ENCODE data around the gene OR10S1. TPM values are rescaled to one million over a fixed set of nuclear protein-coding genes. Genes with fewer than 3 reads are reported as not detected.
"Not testable (repeated sequence)": the region's sequence is repeated elsewhere in the genome, so short reads cannot be mapped to it uniquely, and the experiment has no call there.

The OR10S1 gene
- total RNA-seq = not detected

- no peaks in the 10 kb centered on the region for H3K36me3 ChIP-seq
- H3K4me1 ChIP-seq = no peaks in the 10 kb centered on the region
- TF ChIP-seq CTCF (IDR thresholded peaks at IDR 0.05) (no peak), EP300 (IDR thresholded peaks at IDR 0.05) (no peak), POLR2A (IDR thresholded peaks at IDR 0.05) (no peak)
- no peaks in the 10 kb centered on the region for H3K27me3 ChIP-seq
- no peak for DNase-seq (ENCODE audit: low spot score in 2 of 2)
- peaks cover 0 to 5% (median 0%) of the 10 kb centered on the region in 4 donors for H3K9me3 ChIP-seq
- H3K27ac ChIP-seq = no peak within 1 kb of the TSS
- no peak within 1 kb of the TSS for H3K4me3 ChIP-seq
Observed at GRCh38 chr11:123977731-123978347, at the start of gene OR10S1. OR10S1 (minus strand) TSS chr11:123977781; CDS start chr11:123977664, 117 bp downstream.

GRCh38 chr11:124026498-124026897, 48.9 kb upstream of the OR10S1 start, which contains the start of gene OR10G8:
OR10G8 (plus strand) TSS chr11:124026798; CDS start chr11:124029623, 2,825 bp downstream.
- 39 to 83% methylated on average over 2 of the region's 2 CpGs for WGBS, 2 donors
- H3K4me3 ChIP-seq = no peak within 1 kb of the TSS
- no peak for DNase-seq (ENCODE audit: low spot score in 2 of 2)
- H3K27me3 ChIP-seq = no peaks in the 10 kb centered on the region
- H3K4me1 ChIP-seq = no peaks in the 10 kb centered on the region
- no peak within 1 kb of the TSS for H3K27ac ChIP-seq
- TF ChIP-seq CTCF (IDR thresholded peaks at IDR 0.05) (no peak), EP300 (IDR thresholded peaks at IDR 0.05) (no peak), POLR2A (IDR thresholded peaks at IDR 0.05) (no peak)
- no peaks in the 10 kb centered on the region for H3K36me3 ChIP-seq
- no peaks in the 10 kb centered on the region for H3K9me3 ChIP-seq

- H3K36me3 ChIP-seq; H3K4me3 ChIP-seq; H3K27ac ChIP-seq; H3K9me3 ChIP-seq; H3K27me3 ChIP-seq; H3K4me1 ChIP-seq; DNase-seq (ENCODE audit: low spot score in 2 of 2): not testable (repeated sequence)
- 90 to 95% methylated on average over 4 to 5 of the region's 9 CpGs for WGBS, 2 donors
Observed at GRCh38 chr11:124015837-124016236, 38.3 kb upstream of the OR10S1 start.

- H3K4me3 ChIP-seq = no peak within 1 kb of the TSS
- DNase-seq (ENCODE audit: low spot score in 2 of 2) = no peak
- no peaks in the 10 kb centered on the region for H3K27me3 ChIP-seq
- H3K9me3 ChIP-seq = no peaks in the 10 kb centered on the region
- no peak for TF ChIP-seq EP300 (IDR thresholded peaks at IDR 0.05)
- TF ChIP-seq POLR2A (IDR thresholded peaks at IDR 0.05) = no peak
- no peak for TF ChIP-seq CTCF (IDR thresholded peaks at IDR 0.05)
- H3K4me1 ChIP-seq = no peaks in the 10 kb centered on the region
- H3K36me3 ChIP-seq = no peaks in the 10 kb centered on the region
- 75 to 88% methylated on average over 2 of the region's 2 CpGs for WGBS, 2 donors
- no peak within 1 kb of the TSS for H3K27ac ChIP-seq
Observed at GRCh38 chr11:124012697-124013096, 35.1 kb upstream of the OR10S1 start, which contains the start of gene OR10G4. OR10G4 (plus strand) TSS chr11:124012997; CDS start chr11:124015575, 2,578 bp downstream.

GRCh38 chr11:123995119-123995518, 17.5 kb upstream of the OR10S1 start, which contains the start of gene OR10G6:
OR10G6 (minus strand) TSS chr11:123995161; CDS start chr11:123995161, 0 bp downstream.
- H3K36me3 ChIP-seq = no peaks in the 10 kb centered on the region
- no peak for DNase-seq (ENCODE audit: low spot score in 2 of 2)
- H3K9me3 ChIP-seq = no peaks in the 10 kb centered on the region
- TF ChIP-seq EP300 (IDR thresholded peaks at IDR 0.05) (no peak), POLR2A (IDR thresholded peaks at IDR 0.05) (no peak)
- H3K27ac ChIP-seq = no peak within 1 kb of the TSS
- no peaks in the 10 kb centered on the region for H3K4me1 ChIP-seq
- H3K4me3 ChIP-seq = no peak within 1 kb of the TSS
- WGBS, 2 donors = 89 to 93% methylated on average over 1 of the region's 1 CpG
- no peaks in the 10 kb centered on the region for H3K27me3 ChIP-seq

GRCh38 chr11:123979311-123979710, 1.7 kb upstream of the OR10S1 start:
- 72 to 89% methylated on average over 5 of the region's 5 CpGs for whole genome bisulfite sequencing, 2 donors
- no peak for TF ChIP-seq CTCF (IDR thresholded peaks at IDR 0.05)
- no peak for TF ChIP-seq POLR2A (IDR thresholded peaks at IDR 0.05)
- TF ChIP-seq EP300 (IDR thresholded peaks at IDR 0.05) = no peak
- Histone ChIP-seq H3K9me3 (peaks cover 0 to 11% (median 0%) of the 10 kb centered on the region in 4 donors), H3K36me3 (no peaks in the 10 kb centered on the region), H3K4me1 (no peaks in the 10 kb centered on the region), H3K27me3 (no peaks in the 10 kb centered on the region), H3K4me3 (no peak overlapping the region), H3K27ac (no peak overlapping the region)
- DNase-seq (ENCODE audit: low spot score in 2 of 2) = no peak
